ENCODE data around the gene PARK7.
"Not testable (repeated sequence)": the region's sequence is repeated elsewhere in the genome, so short reads cannot be mapped to it uniquely, and the experiment has no call there.

Gene PARK7

GRCh38 chr1:7961216-7962013 is at the start of gene PARK7:
PARK7 (plus strand) TSS chr1:7961711; CDS start chr1:7962786, 1,075 bp downstream.
- DNase-seq, result peak; percentile 100

- no peak for DNase-seq
These were observed 49.4 kb upstream of the PARK7 start for GRCh38 chr1:7912145-7912544.

GRCh38 chr1:7912743-7913557 is 48.6 kb upstream of the PARK7 start:
- DNase-seq, result no peak

- no peak for DNase-seq
These were observed 45.5 kb upstream of the PARK7 start for GRCh38 chr1:7915826-7916500.

DNA sequence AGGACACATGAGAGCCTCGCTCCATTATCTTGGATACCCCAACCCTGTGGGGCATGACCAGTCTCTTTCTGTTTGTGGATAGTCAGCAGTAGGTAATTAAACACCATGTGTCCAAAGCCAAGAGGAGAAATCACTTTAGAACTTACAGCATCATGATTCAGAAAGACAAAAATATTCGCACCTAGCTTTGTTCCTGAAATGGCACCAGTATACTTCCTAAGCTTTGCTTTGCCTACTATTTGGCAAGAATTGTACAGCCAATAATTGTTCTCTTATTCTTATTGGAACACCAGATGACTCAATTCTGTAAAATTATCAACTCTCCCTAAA is 45.0 kb upstream of the PARK7 start:
- DNase-seq, result no peak

DNA sequence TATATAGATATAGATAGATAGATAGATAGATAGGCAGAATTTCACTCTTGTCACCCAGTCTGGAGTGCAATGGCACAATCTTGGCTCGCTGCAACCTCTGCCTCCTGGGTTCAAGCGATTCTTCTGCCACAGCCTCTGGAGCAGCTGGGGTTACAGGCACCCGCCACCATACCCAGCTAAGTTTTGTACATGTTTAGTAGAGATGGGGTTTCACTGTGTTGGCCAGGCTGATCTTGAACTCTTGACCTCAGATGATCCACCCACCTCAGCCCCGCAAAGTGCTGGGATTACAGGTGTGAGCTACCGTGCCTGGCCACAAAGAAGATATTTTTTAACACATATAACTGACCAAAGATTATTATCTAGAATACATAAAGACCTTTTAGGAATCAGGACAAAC is 43.5 kb upstream of the PARK7 start:
- DNase-seq, result not testable (repeated sequence)

GRCh38 chr1:7919880-7920279 is 41.6 kb upstream of the PARK7 start:
- no peak for DNase-seq

GRCh38 chr1:7921796-7922195 is 39.7 kb upstream of the PARK7 start:
- DNase-seq, result no peak

GRCh38 chr1:7922301-7922700 is 39.2 kb upstream of the PARK7 start:
- DNase-seq, result no peak

GRCh38 chr1:7927061-7927460 is 34.5 kb upstream of the PARK7 start:
- DNase-seq, result not testable (repeated sequence)

GRCh38 chr1:7928247-7928646 is 33.3 kb upstream of the PARK7 start:
- DNase-seq, result no peak

DNA sequence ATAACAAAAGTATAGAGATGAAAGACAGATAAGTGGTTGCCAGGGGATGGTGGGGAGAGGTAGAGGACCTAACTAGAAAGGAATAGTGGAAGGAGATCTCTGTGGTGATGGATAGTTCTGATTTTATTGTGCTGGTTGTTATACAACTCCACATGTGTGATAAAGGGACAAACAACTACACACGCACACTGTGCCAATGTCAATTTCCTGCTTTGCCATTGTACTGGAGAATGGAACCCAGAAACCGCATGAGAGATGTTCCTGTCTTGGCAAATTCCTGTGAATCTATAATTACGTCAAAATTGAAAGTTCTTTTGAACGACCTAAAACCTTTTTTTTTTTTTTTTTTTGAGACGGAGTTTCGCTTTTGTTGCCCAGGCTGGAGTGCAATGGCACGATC is 31.9 kb upstream of the PARK7 start:
- no peak for DNase-seq

GRCh38 chr1:7930645-7931445 is 30.7 kb upstream of the PARK7 start:
- no peak for DNase-seq

GRCh38 chr1:7931446-7931812 is 30.1 kb upstream of the PARK7 start:
- no peak for DNase-seq

DNA sequence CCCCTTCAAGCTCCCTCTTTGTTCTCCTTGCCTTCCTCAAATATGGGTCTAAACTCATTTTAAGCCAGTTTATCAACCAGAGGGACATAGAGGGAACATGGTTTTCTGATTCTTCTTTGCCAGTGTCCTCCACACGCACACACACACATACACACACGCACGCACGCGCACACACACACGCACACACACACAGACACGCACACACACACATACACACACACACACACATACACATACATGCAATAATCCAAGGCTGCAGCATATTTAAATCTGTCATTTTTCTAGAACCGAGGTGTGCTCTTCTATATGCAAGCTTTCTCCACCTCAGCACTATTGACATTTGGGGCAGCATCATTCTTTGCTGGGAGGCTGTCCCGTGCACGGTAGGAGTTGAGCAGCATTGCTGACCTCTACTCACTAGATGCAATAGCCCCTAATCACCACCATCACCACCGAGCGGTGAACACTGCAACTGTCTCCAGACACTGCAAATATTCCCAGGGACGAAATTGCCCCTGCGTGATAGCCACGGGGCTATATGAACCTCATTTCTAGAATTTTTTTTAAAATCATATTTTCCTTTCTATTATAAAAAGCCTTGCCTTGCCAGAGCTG is 28.9 kb upstream of the PARK7 start:
- no peak for DNase-seq

- DNase-seq, result no peak
These were observed 23.4 kb upstream of the PARK7 start for GRCh38 chr1:7938070-7938469.

DNA sequence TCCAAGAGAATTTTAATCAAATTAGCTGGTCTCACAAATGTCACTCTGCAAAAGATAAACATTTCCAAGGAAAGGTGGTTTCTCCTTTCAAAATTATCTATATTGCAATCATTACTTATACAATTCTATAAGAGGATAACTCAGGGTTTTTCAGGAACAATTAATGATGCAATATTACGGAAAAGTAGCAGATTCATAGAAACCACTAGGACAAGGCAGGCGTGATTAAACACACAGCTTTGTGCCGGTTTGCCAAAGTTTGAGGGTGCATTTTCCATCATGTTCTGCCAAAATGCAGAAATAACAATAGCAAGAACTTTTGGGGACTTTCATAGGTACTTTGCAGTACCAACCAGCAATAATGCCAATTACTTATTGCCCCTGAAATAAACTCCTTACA is 21.5 kb upstream of the PARK7 start:
- DNase-seq, result no peak

DNA sequence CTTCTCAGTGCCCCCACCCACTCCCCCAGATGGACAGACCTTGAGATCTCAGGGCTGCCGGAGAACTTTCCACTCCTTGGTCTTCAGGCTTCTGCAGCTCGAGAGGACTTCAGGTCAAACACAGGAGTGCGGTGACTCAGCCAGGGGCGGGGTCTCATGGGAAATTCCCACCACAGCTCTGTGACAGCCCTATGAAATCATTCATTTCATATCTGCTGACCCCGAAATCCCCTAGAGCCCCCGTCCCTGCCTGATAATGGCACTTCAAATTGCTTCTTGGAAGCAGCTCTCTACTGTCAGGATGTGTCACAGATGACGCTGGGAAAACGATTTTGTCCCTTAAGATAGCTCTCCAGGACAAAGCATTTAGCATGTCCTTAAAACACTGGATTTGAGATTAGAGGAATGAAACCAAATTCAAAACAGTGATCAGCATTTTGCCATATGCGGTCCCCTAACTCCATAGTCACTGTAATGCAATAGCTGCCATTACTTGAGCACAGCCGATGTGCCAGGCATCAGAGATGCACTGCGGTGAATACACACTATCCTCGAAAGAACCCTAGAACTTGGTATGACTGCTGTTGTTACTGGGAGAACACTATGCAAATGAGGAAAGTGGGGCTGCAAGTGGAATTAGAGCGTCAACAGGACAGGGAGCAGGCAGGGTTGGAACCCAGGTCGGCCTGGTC is 20.6 kb upstream of the PARK7 start, which contains the start of gene TNFRSF9:
TNFRSF9 (minus strand) TSS at position 95 of the 692 bp plus-strand sequence. CDS start 845 bp downstream, outside the sequence.
- DNase-seq, result no peak

GRCh38 chr1:7941437-7941793 is 20.1 kb upstream of the PARK7 start:
- DNase-seq, result no peak

DNA sequence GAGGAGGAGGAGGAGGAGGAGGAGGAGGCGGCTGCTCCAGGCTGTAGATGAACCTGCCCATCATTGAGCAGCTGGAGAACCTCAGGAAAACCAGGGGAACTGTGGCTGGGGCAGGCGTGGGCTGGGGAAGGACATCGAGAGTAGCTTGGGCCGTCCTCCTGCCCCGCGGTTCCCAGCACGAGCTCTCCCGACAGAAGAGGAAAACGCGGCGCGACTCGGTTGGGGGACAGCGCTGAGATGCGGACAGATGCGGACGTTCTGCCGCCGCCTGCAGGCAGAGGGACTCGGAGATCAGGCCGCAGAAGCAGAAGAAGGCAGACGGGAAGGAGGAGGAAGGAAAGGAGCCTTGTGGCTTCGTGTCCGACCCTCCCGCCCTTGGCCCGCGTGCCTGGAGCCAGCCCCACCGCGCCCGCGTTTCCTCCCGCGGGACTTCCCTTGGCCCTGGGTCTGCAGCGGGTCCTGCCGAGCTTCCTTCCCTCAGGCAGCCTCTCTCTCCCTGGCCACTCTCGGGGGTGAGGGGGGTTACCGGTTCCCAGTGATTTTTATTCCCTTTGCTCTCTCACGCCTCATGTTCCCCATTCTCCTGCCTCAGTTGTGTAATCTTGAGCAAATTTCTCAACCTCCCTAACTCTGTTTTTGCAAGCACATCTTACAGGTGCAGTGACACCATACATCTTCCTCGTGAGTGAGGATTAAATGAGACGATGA is 19.1 kb upstream of the PARK7 start:
- DNase-seq, result peak; percentile 82

- no peak for DNase-seq
These were observed 18.3 kb upstream of the PARK7 start for GRCh38 chr1:7943251-7943650.
